Adrenal gland (tissue), 5 donors: ENCODE results near the gene ZNF816.

ENCODE experiments used
- POLR2A ChIP-seq, 2 donors: fragments of 450-650 bp; IDR thresholded peaks; one replicate each; pipeline ENCODE4 v1.6.1; 2017; ENCODE audit warnings: antibody characterized with exemption in 2 of 2, mild to moderate bottlenecking in 2 of 2, moderate library complexity in 1 of 2
- TF ChIP-seq, protein P1 (sequence below), 6 experiments: fragments of 450-650 bp in 4 of 6; fragments of 200-600 bp in 2 of 6; sonication (generic) in 1 of 6; IDR thresholded peaks; 1 replicate in 5 of 6; 2 replicates in 1 of 6; pipeline versions ENCODE4 v1.5.1 to v1.8.0; 2016 to 2021; ENCODE audit warnings: antibody characterized with exemption in 6 of 6, mild to moderate bottlenecking in 2 of 6, moderate library complexity in 1 of 6
- donor health status: DM: no; HTN: no; CAD: no.

GRCh38 chr19:52995711-52996110, 33.0 kb upstream of the ZNF816 start:
- TF ChIP-seq, protein P1, sequence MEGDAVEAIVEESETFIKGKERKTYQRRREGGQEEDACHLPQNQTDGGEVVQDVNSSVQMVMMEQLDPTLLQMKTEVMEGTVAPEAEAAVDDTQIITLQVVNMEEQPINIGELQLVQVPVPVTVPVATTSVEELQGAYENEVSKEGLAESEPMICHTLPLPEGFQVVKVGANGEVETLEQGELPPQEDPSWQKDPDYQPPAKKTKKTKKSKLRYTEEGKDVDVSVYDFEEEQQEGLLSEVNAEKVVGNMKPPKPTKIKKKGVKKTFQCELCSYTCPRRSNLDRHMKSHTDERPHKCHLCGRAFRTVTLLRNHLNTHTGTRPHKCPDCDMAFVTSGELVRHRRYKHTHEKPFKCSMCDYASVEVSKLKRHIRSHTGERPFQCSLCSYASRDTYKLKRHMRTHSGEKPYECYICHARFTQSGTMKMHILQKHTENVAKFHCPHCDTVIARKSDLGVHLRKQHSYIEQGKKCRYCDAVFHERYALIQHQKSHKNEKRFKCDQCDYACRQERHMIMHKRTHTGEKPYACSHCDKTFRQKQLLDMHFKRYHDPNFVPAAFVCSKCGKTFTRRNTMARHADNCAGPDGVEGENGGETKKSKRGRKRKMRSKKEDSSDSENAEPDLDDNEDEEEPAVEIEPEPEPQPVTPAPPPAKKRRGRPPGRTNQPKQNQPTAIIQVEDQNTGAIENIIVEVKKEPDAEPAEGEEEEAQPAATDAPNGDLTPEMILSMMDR (IDR thresholded peaks at IDR 0.05), result no peak
- TF ChIP-seq POLR2A (IDR thresholded peaks at IDR 0.05), result no peak
